Raji (cell line): ENCODE measurements around the gene TCF12.

ENCODE experiments used
- POLR2A ChIP-seq: IDR thresholded peaks from 2 replicates; pipeline ENCODE4 v1.6.1; 2011; ENCODE audit warnings: low read depth, low read length, control low read depth; ENCODE audit not compliant: insufficient read depth

TCF12 gene

DNA sequence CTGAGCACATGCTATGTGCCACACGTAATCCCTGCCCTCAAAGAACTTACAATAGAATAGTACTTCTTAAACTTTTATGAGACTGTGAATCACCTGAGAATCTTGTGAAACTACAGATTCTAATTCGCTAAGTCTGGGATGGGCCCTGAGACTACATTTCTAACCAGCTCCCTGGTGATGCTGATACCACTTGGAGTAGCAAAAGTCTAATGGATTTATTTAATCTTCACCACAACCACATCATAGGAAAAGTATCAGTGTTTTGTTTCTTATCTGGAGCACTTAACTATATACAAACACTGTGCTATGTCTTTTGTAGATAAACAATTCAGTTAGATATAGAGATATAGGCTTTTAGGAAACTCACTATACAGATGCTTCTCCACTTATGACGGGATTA, 23.8 kb upstream of the TCF12 start:
- TF ChIP-seq POLR2A, result no peak

- TF ChIP-seq POLR2A, result no peak
Observed at GRCh38 chr15:56901931-56902330, 16.5 kb upstream of the TCF12 start.

DNA sequence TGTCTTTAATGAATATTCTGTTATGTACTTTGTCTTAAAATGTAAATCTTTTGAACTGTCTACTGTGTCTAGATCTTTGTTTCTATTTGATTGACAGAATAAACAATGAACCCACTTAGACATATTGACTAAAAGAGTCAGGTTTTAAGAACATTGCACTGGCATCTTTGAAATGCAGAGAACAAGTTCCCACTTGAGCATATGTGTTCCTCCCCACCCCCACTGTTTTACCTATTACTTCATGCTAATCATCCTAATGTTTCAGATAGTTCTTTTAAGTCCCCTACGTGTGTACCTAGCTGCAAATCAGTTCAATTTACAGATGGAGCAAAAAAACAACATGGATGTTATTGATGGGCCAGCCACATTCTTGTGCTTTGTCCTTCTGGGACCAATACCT, 11.7 kb upstream of the TCF12 start:
- TF ChIP-seq POLR2A, result no peak

DNA sequence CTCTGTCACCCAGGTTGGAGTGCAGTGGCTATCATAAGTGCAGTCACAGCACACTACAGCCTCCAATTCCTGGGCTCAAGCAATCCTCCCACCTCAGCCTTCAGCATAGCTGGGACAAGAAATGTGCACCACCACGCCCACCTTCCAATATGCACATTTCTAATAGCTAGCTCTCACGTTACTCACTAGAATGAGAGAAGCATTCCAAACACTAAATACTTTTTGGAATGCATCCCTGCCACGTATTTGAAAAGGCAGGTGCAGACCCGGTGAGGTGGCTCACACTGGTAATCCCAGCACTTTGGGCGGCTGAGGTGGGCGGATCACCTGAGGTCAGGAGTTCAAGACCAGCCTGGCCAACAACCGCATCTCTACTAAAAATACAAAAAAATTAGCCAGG, 7.6 kb upstream of the TCF12 start:
- no peak for TF ChIP-seq POLR2A

GRCh38 chr15:56913241-56913640, 5.2 kb upstream of the TCF12 start:
- TF ChIP-seq POLR2A, result no peak

DNA sequence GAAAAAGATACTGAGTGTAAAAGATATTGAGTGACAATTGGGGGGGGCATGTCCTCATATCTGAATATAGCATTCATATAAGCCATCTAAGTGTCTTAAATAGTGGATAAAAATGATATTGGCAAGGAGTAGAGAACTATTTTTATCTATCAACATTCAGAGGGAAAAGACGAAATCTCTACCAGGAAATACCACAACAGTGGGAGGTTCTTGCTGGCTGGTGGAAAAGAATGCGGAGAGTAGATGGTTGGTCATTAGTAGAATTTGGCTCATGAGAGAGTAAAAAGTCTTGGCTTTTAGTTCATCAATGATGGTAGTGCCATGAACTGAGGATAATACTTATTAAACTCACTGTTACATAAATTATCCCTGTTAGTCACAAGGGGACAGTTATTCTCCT, 4.8 kb upstream of the TCF12 start:
- TF ChIP-seq POLR2A, result no peak

DNA sequence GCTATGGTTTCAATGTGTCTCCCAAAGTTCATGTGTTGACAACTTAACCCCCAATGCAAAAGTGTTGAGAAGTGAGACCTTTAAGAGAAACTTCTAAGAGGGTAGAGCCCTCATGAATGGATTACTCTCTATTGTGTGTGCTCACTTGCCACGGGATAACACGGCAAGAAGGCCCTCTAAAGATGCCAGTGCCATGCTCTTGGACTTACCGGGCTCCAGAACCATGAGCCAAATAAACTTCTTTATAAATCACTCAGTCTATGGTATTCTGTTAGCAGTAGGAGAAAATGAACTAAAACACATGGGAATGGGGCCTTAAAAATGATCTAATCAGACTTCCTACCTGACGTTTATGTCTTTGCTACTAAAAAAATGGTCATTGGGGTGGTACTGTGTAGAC, 2.6 kb upstream of the TCF12 start:
- no peak for TF ChIP-seq POLR2A

DNA sequence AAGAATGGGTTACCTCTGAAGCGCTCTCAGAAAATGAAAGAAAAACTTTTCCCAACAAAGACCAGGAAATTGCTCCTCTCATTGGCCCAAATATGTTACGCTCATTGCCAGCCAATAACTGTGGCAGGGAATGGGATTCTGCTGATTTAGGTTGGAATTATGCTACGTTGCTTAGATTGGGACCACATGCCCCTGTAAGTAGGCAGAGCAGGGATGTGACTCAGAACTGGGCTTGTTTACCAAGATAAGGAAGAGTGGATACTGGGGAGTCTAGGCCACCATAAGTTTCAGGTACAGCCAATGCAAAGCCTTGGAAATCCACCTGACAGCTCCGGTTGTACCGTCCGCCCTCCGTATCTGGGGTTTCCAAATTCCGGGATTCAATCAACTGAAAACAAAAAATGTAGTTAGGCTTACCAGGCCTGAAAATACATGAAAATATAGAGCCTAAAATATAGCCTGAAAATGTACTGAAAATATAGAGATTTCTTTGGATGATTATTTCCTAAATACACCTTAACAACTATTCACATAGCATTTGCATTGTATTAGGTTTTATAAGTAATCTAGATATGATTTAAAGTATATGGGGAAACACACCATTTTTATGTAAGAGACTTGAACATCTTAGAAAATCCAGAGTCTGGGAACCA, 1.5 kb upstream of the TCF12 start:
- TF ChIP-seq POLR2A, result no peak

DNA sequence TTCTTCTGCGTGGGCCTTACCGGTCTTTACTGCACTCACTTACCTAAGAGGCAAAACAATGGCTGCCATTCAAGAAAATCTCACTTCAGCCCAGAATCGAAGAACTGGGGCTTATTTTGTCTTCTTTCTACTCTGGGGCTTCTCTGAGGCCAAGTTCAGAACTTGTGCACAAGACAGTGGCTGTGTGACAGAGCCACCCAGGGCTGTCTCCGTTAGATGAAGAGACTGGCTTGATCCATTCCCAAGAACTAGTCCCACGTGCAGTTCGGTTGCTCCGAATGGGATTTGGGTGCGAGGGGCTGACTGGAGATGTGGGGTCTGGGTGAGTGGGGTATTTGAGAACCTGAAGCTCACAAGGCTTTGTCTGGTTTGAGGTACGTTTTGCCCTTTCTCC, 795 bp upstream of the TCF12 start:
- no peak for TF ChIP-seq POLR2A

DNA sequence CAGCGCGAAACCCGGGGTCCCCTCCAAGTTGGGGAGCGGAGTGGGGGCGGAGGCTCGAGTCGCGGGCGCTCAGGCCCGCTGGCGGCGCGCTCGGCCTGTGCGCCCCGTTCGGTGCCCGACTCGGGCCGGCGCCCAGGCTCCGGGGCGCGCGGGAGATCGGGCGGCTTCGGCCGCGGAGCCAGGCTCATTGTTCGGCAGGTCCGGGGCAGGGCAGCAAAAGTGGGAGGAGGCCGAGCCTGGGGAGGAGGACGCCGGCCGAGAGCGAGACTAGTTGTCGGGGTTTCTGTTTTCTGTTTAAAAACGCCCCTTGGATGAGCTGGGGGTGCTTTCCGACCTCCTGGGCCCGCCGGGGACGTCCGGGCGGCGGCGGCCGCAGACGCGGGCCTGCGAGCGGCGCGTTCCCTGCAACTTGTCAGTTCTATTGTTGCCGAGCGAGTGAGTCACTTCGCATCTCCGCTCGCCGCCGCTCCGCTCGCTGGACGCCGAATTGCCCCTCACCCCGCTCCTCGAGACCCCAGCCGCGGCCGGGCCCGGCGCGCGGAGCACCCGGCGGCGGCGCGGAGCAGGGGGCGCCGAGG, 676 bp downstream of the TCF12 start:
- TF ChIP-seq POLR2A, result no peak

- no peak for TF ChIP-seq POLR2A
Observed at GRCh38 chr15:56919609-56920366, 1.3 kb downstream of the TCF12 start.

- no peak for TF ChIP-seq POLR2A
Observed at GRCh38 chr15:56920367-56920627, 1.9 kb downstream of the TCF12 start.

GRCh38 chr15:56923174-56923591, 4.7 kb downstream of the TCF12 start:
- TF ChIP-seq POLR2A, result no peak

GRCh38 chr15:56927816-56928215, 9.4 kb downstream of the TCF12 start:
- no peak for TF ChIP-seq POLR2A

- no peak for TF ChIP-seq POLR2A
Observed at GRCh38 chr15:56929399-56929798, 11.0 kb downstream of the TCF12 start.

DNA sequence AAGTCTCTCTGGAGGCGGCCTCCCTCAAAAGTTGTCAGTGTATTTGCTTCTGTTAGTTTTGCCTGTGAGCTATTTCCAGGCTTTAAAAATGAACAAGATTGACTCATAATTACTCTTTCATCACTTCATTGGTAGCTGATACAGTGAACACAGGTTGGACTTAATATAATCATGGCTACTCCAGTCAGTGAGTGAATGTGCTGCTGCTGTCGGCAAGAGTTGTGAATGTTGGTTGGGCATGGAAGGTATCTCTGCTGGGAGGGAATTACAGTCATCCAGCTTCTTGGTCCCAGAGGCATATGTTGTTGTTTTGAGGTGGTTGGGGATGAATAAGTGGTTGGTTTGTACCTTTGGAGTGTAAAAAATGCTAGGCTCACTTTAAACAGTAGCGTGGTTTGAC, 11.5 kb downstream of the TCF12 start:
- TF ChIP-seq POLR2A, result no peak
